K562 (cell line): ENCODE measurements around the gene TPGS2. TPM values are rescaled to one million over a fixed set of nuclear protein-coding genes. Genes with fewer than 3 reads are reported as not detected.

Experiments
- E2F3 ChIP-seq: fragments of 250-450 bp; sonication (Bioruptor Pico); IDR thresholded peaks from 2 replicates; pipeline ENCODE4 v1.4.0; 2020; ENCODE audit warnings: mild to moderate bottlenecking
- FOXP1 ChIP-seq: sonication (generic); formaldehyde crosslinking; IDR thresholded peaks from 2 replicates; pipeline ENCODE4 v1.8.0; 2022; ENCODE audit warnings: mild to moderate bottlenecking, missing genetic modification reagents
- RNF2 ChIP-seq: sonication (generic); IDR thresholded peaks from 2 replicates; pipeline ENCODE4 v1.6.1; 2016
- ZNF143 ChIP-seq: sonication (generic); formaldehyde crosslinking; IDR thresholded peaks from 2 replicates; pipeline ENCODE4 v1.9.0; 2022; ENCODE audit warnings: mild to moderate bottlenecking, missing genetic modification reagents
- polyA plus RNA-seq, 8 experiments: library from polyadenylated mRNA; depleted of rRNA in 4 of 8; stranded (reverse) in 5 of 8; unstranded in 3 of 8; fragments of >200 nt; fragmentation: Nextera tagmentation in 2 of 8; fragmentation: Illumina TruSeq in 1 of 8; extraction: Ambion mirVana in 2 of 8; extraction: Trizol in 1 of 8; gene quantifications; 2 replicates each; pipeline versions ENCODE4 v1.2.1 to v1.2.3, GENCODE V29; 2011 to 2014; ENCODE audit warnings: inconsistent platforms in 1 of 8, missing spikeins in 1 of 8
- total RNA-seq, 7 experiments: library from RNA; depleted of rRNA in 6 of 7; stranded (reverse); fragments of >200 nt in 6 of 7; fragmentation: Illumina TruSeq in 2 of 7; extraction: Trizol in 2 of 7; gene quantifications; 2 replicates each; pipeline versions ENCODE4 v1.2.1 to v1.2.3, GENCODE V29; 2011 to 2021; ENCODE audit warnings: low replicate concordance in 1 of 7
- TF ChIP-seq, protein P1 (sequence below): fragments of 200-800 bp; sonication (Bioruptor generic); IDR thresholded peaks from 2 replicates; pipeline ENCODE4 v1.6.1; 2016; ENCODE audit warnings: missing genetic modification characterization, missing compliant biosample characterization
- TF ChIP-seq, protein P2 (sequence below): IDR thresholded peaks from 3 replicates; pipeline ENCODE4 v1.6.1; 2011; ENCODE audit warnings: borderline replicate concordance, mild to moderate bottlenecking, moderate library complexity; ENCODE audit not compliant: insufficient read length; ENCODE audit errors: extremely low read depth

Gene TPGS2
- total and polyA plus RNA-seq, 9 of the 15 experiments (the other 6 are each of a cell fraction or from before 2014, with no cell fraction given): 94.2 to 449 (median 134) TPM

- TF ChIP-seq, protein P1, sequence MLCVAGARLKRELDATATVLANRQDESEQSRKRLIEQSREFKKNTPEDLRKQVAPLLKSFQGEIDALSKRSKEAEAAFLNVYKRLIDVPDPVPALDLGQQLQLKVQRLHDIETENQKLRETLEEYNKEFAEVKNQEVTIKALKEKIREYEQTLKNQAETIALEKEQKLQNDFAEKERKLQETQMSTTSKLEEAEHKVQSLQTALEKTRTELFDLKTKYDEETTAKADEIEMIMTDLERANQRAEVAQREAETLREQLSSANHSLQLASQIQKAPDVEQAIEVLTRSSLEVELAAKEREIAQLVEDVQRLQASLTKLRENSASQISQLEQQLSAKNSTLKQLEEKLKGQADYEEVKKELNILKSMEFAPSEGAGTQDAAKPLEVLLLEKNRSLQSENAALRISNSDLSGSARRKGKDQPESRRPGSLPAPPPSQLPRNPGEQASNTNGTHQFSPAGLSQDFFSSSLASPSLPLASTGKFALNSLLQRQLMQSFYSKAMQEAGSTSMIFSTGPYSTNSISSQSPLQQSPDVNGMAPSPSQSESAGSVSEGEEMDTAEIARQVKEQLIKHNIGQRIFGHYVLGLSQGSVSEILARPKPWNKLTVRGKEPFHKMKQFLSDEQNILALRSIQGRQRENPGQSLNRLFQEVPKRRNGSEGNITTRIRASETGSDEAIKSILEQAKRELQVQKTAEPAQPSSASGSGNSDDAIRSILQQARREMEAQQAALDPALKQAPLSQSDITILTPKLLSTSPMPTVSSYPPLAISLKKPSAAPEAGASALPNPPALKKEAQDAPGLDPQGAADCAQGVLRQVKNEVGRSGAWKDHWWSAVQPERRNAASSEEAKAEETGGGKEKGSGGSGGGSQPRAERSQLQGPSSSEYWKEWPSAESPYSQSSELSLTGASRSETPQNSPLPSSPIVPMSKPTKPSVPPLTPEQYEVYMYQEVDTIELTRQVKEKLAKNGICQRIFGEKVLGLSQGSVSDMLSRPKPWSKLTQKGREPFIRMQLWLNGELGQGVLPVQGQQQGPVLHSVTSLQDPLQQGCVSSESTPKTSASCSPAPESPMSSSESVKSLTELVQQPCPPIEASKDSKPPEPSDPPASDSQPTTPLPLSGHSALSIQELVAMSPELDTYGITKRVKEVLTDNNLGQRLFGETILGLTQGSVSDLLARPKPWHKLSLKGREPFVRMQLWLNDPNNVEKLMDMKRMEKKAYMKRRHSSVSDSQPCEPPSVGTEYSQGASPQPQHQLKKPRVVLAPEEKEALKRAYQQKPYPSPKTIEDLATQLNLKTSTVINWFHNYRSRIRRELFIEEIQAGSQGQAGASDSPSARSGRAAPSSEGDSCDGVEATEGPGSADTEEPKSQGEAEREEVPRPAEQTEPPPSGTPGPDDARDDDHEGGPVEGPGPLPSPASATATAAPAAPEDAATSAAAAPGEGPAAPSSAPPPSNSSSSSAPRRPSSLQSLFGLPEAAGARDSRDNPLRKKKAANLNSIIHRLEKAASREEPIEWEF: no peak
- TF ChIP-seq E2F3 (CRISPR knock-in tag) (peak; percentile 58; the same call in 1 of the 2 replicates), ZNF143 (CRISPR knock-in tag) (peak; percentile 89), FOXP1 (CRISPR knock-in tag) (peak; percentile 57; the same call in 1 of the 2 replicates), RNF2 (peak; percentile 69; the same call in 1 of the 2 replicates)
- TF ChIP-seq, protein P2, sequence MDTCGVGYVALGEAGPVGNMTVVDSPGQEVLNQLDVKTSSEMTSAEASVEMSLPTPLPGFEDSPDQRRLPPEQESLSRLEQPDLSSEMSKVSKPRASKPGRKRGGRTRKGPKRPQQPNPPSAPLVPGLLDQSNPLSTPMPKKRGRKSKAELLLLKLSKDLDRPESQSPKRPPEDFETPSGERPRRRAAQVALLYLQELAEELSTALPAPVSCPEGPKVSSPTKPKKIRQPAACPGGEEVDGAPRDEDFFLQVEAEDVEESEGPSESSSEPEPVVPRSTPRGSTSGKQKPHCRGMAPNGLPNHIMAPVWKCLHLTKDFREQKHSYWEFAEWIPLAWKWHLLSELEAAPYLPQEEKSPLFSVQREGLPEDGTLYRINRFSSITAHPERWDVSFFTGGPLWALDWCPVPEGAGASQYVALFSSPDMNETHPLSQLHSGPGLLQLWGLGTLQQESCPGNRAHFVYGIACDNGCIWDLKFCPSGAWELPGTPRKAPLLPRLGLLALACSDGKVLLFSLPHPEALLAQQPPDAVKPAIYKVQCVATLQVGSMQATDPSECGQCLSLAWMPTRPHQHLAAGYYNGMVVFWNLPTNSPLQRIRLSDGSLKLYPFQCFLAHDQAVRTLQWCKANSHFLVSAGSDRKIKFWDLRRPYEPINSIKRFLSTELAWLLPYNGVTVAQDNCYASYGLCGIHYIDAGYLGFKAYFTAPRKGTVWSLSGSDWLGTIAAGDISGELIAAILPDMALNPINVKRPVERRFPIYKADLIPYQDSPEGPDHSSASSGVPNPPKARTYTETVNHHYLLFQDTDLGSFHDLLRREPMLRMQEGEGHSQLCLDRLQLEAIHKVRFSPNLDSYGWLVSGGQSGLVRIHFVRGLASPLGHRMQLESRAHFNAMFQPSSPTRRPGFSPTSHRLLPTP: no peak
These were observed at the start of gene TPGS2, which contains the start of gene KIAA1328 (continued) for GRCh38 chr18:36828630-36829361.
